PC-9 (cell line): ENCODE measurements around the gene ULBP1.

Experiments
- CTCF ChIP-seq: fragments of 200-600 bp; sonication (generic); conservative IDR thresholded peaks from 2 replicates; pipeline ENCODE4 v1.6.1; 2017; ENCODE audit warnings: mixed run types, antibody characterized with exemption, mild to moderate bottlenecking, moderate library complexity
- EZH2 ChIP-seq: fragments of 200-600 bp; sonication (generic); IDR thresholded peaks from 2 replicates; pipeline ENCODE4 v1.8.0; 2017; ENCODE audit warnings: antibody characterized with exemption, low read depth

- no peak for TF ChIP-seq CTCF
- TF ChIP-seq EZH2 = no peak
Observed at GRCh38 chr6:149987602-149988107, 23.9 kb downstream of the ULBP1 start.
